H4 (cell line): ENCODE results near the gene NPVF. TPM values are rescaled to one million over a fixed set of nuclear protein-coding genes. Genes with fewer than 3 reads are reported as not detected.

Experiments used
- DNase-seq: peaks from one replicate; pipeline ENCODE4 v3.0.0-alpha.2; 2015; ENCODE audit warnings: low spot score
- total RNA-seq: library from RNA; depleted of rRNA; stranded (reverse); fragments of >200 nt; shearing (Covaris generic); gene quantifications from 2 replicates; pipeline ENCODE4 v1.2.3, GENCODE V29; 2014; rRNA removed

The NPVF gene, protein sequence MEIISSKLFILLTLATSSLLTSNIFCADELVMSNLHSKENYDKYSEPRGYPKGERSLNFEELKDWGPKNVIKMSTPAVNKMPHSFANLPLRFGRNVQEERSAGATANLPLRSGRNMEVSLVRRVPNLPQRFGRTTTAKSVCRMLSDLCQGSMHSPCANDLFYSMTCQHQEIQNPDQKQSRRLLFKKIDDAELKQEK
- not detected in 2 replicates for total RNA-seq

- no peak for DNase-seq
Measured at GRCh38 chr7:25228386-25228785, at the start of gene NPVF. Gene NPVF (minus strand): TSS chr7:25228486. CDS start chr7:25228439, 47 bp downstream.

DNA sequence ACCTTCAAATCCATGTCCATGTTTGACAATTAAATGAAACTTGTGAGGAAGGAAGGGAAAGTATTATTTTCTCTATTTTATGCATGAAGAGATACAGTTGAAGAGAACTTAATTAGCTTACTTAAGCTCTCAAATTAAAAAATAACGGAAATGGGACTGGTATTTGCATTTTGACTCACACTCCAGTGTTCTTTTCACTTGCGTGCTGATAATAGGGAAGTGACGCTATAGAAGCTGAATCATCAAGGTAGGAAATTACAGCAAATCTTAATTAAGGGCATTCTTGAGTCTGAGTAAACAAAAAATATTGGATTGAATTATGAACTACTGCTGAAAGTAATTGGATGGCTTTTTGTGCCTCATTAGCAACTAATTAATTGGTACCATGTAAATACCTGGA is 44.0 kb upstream of the NPVF start:
- DNase-seq = no peak

DNA sequence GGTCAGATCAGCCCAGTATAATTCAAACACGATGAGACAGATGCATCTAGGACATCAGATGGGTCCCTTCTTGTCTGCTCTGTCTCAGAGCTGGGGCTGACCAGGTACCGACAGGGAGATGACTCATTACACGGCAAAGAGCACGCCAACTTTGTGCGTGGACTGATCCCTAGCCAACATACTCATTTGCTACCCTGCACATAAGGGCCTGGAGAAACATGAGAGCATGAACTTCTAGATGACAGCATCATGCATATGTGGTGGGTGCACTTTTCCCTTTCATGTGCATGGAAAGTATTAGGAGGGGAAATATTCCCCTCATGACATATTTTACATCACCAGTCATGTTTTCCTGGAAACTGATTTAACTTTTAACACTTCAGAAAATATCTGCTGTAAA is 35.1 kb upstream of the NPVF start:
- DNase-seq = no peak

DNA sequence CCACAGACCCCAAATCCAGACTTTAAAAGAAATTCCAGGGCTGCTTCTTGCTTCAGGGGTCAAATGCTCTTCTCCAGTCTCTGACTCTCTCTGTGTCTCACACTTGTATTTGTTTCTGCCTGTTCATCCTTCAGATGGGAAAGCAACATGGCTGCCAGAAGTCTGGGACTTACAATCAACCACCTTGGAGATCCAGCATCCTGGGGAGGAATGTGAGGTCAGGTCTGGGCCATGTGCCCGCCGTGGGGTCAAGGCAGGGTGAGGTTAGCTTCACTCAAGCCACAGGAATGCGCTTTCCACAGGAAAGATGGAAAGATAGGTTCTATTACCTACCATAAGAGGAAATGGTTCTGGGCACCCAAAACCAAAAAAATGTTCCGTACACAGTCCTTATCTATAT is 34.3 kb upstream of the NPVF start:
- peak; percentile 96 for DNase-seq

- DNase-seq = no peak
Measured at GRCh38 chr7:25261545-25262140, 33.4 kb upstream of the NPVF start.

DNA sequence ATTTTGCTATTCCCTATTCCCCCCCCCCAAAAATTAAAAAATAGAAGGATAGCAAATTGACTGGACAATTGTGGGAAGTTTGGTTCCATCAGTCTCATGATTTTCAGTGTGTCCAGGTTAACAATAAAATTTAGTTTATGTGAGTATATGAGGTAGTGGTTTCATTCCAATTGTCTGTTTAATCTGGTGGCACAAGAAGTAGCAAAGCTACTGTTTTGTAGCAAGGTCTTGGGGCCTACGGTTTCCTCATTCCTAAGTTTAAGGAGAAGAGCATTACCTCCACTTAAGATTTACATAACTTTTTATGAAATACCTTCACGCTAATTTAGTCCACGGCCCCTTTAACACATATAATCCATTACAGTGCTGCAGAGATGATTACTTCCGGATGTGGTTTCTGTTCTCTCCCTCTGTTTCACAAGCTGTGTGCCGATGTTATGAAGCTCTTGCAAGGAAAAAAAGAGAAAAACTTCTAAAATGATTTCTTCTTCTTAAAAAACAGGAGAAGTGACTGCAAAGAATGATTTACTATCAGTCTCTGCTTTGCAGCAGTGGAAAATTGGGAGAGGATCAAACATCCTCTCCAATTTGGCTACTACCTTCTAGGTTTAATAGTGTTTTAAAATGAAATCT is 32.7 kb upstream of the NPVF start:
- peak; percentile 86 for DNase-seq

GRCh38 chr7:25259487-25260243 is 31.4 kb upstream of the NPVF start:
- peak; percentile 94 for DNase-seq

GRCh38 chr7:25256333-25256819 is 28.1 kb upstream of the NPVF start:
- no peak for DNase-seq

DNA sequence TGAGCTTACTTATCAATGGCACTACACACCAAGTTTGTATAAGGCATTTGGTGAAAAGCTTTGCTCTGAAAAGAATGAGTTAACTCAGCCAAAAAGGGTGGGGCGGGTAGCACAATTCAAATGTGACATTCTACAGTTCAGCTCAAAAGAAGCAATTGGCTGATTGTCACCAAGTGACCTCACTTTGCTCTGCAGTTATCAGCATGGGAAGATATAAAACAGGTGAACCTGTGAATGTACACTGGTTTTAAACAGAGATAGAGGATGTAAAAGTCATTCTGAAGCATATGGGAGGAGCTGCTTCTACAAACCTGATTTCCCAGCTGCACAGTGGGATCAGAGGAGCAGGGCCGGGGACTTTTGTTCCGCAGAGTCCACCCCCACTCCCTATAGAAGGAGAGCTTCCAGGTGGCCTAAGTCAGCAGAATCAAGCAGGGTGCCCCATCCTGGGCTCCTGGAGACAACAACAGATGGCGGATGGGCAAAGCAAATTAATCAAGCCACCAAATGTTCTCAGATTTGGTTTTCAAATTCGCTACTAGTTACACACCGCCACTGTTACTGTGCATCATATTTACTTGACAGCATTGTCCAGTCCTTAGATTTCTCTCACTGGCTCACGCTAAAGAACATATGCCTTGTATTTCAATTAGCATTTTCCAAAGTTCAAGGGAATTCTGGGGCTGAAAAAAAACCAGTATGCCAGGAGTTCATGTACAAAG is 27.5 kb upstream of the NPVF start:
- no peak for DNase-seq

DNA sequence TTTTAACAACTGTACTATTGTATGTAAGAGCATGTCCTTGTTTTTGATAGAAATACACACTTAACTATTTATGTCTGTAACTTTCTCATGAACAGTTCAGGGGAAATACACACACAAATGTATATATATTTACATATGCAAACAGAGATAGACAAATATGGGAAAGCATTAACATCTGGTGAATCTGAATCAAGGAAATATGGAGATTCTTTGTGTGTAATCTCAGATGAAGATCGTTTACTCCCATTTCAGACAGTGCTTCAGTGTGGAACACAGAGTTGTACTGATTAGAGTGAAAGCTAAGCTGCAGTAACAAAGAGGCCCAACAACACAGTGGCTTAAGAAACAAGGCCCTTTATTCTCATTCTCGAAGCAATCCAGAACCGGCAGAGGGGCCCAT is 26.3 kb upstream of the NPVF start:
- no peak for DNase-seq

DNA sequence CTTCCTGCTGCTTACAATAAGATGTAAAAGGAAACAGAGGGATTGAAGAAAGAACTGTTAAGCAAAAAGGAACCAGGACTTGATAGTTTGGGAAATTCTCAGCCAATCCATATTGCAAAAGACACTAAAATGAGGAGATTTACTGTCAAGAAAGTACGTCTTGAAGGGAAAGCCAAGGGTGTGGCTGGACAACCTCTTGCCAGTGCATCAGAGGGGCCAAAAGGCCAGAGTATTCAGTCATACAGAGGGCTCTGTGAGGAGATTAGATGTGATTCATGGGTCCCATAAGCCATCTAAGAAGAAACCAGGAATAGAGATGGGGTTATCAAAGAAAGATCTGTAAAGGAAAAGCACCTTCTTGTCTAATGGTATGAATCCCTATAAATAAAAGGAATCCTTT is 25.4 kb upstream of the NPVF start:
- DNase-seq = no peak

- DNase-seq = no peak
Measured at GRCh38 chr7:25250386-25250785, 22.1 kb upstream of the NPVF start.

- DNase-seq = no peak
Measured at GRCh38 chr7:25249772-25250171, 21.5 kb upstream of the NPVF start.

DNA sequence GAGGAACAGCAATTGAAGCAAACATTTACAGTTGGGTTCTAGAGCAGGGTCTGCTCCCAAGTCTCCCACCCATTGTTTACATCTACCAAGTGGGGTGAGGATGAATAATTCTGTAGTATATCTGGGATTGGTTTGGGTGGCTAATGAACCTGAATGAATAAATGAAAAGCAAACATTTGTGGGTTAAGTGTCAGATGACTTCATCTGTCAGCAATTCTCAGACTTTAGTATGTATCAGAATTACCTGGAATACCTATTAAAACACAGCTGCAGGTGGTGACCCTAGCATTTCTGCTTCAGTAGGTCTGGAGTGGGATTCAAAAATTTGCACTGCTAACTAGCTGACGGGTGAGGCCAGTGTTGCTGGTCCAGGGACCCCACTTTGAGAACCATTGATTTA is 18.0 kb upstream of the NPVF start:
- no peak for DNase-seq

DNA sequence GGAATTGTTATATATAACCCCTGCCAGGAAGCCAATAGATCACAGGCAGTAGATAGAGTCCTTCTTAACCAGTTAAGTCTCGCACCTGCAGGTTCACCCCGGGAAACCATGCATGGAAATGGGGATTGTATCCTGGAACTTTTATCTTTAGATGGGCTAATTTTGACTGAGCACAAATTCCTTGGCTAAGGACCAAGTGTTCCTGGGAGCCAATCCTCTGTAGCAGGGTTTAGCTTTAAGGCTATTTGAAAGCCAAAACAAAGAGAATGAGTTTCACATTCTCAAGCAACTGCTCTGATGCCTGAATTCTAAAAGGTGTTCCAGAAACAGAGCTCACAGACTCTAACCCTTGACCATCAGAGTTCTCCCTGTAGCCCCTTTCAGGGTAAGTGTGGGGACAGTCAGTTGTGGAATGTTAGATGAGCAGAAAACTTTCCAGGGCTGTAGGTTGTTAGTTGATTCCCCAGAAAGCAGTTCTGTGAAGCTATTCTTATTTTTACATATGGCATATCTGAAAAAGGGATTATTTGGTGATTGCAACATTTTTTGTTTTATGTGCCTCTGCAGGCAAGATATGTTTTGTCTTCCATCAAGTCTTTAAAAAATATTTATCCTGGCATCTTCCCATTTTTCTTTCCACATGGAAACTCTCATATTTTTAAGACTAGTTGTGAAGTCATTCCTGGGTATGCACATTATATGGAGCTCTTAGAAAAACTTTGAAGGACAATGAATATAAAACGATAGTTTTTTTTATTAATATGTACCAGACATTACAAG is 16.2 kb upstream of the NPVF start:
- no peak for DNase-seq

- no peak for DNase-seq
Measured at GRCh38 chr7:25242678-25243077, 14.4 kb upstream of the NPVF start.

- no peak for DNase-seq
Measured at GRCh38 chr7:25240896-25241295, 12.6 kb upstream of the NPVF start.

DNA sequence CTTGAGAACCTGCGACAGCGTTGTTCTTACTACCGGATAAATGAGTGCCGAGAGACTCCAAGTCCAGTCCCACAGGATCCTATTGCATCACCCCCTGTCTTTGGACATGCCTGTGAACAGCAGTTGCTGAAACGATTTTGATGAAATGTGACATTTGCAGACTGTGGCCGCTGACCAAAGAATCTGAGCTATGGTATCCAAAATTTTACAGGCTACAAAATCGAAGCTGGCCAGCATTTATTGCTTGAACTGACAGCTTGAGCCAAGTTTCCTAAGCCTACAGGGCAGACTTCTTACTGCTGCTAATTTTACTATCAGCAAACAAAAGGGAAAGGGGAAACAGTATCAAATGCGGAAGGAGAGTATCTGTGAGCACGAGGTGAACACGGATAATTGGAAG is 12.1 kb upstream of the NPVF start:
- no peak for DNase-seq

DNA sequence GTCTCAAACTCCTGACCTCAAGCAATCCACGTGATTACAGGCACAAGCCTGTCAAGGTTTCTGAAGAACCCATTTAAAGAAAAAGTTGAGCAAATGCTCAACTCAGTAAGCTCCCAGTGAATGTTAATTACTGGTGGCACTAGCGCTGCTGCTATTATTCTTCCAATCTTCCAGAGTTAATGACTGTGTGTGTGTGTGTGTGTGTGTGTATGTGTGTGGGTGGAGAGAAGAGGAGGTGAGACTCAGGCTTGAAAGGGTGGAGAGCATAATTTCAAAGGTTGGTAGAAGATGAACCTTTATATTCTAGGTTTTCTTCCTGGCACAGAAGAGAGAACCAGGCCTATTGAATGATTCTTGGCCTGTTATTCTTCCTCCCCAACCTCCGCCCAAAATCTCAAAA is 11.6 kb upstream of the NPVF start:
- DNase-seq = no peak

- DNase-seq = no peak
Measured at GRCh38 chr7:25238066-25238725, 9.9 kb upstream of the NPVF start.

- DNase-seq = no peak
Measured at GRCh38 chr7:25235471-25235870, 7.2 kb upstream of the NPVF start.
